ENCODE measurements around the gene LATS1. TPM values are rescaled to one million over a fixed set of nuclear protein-coding genes. Genes with fewer than 3 reads are reported as not detected.

LATS1 gene
- total and polyA plus RNA-seq, 10 of the 15 experiments (the other 5 are each of a cell fraction or from before 2014, with no cell fraction given) = 2.1 to 15.6 (median 11.0) TPM

DNA sequence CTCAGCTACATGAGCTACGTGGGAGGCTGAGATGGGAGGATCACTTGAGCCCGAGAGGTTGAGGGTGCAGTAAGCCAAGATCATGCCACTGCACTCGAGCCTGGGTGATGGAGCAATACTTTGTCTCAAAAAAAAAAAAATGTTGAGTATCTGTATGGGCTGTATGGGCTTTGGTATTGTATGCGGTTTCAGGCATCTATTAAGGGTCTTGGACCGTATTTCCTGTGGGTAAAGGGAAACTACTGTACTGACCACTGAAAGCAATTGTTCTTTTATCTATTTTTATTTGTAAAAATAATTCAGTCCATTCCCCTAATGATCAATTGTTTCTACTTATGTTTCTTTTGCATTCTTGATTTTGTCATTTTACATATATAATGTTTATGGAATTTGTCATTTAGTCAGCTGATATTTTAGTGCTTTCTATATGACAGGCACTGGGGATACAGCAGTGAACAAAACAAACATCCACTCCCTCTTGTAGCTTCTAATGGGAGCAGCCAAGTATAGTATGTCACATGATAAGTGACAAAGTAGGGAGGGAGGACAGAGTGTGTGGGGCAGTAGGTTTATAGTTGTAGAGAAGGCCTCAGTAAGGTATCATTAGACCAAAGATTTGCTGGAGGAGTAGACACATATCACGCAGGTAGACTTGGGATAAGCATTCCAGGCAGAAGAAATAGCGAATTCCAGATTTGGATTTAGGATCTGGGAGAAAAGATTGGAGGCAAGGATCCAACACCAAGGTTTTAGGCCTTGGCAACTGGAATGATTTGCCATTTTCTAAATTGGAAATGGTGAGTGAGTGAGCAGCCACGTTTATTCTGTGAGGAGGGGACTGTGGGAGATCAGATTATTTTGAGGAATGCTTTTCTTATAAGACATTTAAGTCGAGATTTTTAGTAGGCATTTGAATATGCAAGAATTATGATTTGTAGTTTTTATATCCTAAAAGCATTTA is 37.7 kb upstream of the LATS1 start (continued):
- TF ChIP-seq, protein P1, sequence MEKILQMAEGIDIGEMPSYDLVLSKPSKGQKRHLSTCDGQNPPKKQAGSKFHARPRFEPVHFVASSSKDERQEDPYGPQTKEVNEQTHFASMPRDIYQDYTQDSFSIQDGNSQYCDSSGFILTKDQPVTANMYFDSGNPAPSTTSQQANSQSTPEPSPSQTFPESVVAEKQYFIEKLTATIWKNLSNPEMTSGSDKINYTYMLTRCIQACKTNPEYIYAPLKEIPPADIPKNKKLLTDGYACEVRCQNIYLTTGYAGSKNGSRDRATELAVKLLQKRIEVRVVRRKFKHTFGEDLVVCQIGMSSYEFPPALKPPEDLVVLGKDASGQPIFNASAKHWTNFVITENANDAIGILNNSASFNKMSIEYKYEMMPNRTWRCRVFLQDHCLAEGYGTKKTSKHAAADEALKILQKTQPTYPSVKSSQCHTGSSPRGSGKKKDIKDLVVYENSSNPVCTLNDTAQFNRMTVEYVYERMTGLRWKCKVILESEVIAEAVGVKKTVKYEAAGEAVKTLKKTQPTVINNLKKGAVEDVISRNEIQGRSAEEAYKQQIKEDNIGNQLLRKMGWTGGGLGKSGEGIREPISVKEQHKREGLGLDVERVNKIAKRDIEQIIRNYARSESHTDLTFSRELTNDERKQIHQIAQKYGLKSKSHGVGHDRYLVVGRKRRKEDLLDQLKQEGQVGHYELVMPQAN (conservative IDR thresholded peaks at IDR 0.05) = 0 out of 2 replicates have a peak, but pooled peaks have one; percentile 18
- TF ChIP-seq NBN (IDR thresholded peaks at IDR 0.05) = 0 out of 2 replicates have a peak, but pooled peaks have one; percentile 55
- TF ChIP-seq ZNF622 (IDR thresholded peaks at IDR 0.05) = no peak
- TF ChIP-seq BMI1 (IDR thresholded peaks at IDR 0.05; ENCODE audit: borderline replicate concordance) = peak; percentile 19; the same call in 1 of the 2 replicates
- no peak for TF ChIP-seq WRNIP1 (IDR thresholded peaks at IDR 0.05; ENCODE audit: borderline replicate concordance, low read depth, low read length)
- 0 out of 2 replicates have a peak, but pooled peaks have one; percentile 33 for TF ChIP-seq TBL1XR1 (IDR thresholded peaks at IDR 0.05; ENCODE audit: low read depth, low read length)
- TF ChIP-seq RAD51 (IDR thresholded peaks at IDR 0.05) = peak; percentile 79
- peak; percentile 84 for TF ChIP-seq MTA2 (IDR thresholded peaks at IDR 0.05; ENCODE audit: low read depth)
- peak; percentile 59; the same call in 1 of the 2 replicates for TF ChIP-seq CBFB (IDR thresholded peaks at IDR 0.05; ENCODE audit: low read depth)
- TF ChIP-seq DPF2 (IDR thresholded peaks at IDR 0.05) = 0 out of 2 replicates have a peak, but pooled peaks have one; percentile 22
- peak; percentile 42 for TF ChIP-seq MEF2B (IDR thresholded peaks at IDR 0.05; ENCODE audit: partially characterized antibody, poor library complexity, severe bottlenecking)
- TF ChIP-seq SMC3 (IDR thresholded peaks at IDR 0.05; ENCODE audit: borderline replicate concordance, low read length) = no peak
- TF ChIP-seq ZNF274 (IDR thresholded peaks at IDR 0.05; ENCODE audit: insufficient read depth, insufficient read length) = no peak
- no peak for TF ChIP-seq RAD21 (IDR thresholded peaks at IDR 0.05; ENCODE audit: insufficient read depth, low read depth, low read length)
- peak; percentile 59; the same call in 1 of the 2 replicates for TF ChIP-seq IKZF1 (conservative IDR thresholded peaks at IDR 0.05)
- TF ChIP-seq, protein P2, sequence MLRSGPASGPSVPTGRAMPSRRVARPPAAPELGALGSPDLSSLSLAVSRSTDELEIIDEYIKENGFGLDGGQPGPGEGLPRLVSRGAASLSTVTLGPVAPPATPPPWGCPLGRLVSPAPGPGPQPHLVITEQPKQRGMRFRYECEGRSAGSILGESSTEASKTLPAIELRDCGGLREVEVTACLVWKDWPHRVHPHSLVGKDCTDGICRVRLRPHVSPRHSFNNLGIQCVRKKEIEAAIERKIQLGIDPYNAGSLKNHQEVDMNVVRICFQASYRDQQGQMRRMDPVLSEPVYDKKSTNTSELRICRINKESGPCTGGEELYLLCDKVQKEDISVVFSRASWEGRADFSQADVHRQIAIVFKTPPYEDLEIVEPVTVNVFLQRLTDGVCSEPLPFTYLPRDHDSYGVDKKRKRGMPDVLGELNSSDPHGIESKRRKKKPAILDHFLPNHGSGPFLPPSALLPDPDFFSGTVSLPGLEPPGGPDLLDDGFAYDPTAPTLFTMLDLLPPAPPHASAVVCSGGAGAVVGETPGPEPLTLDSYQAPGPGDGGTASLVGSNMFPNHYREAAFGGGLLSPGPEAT (IDR thresholded peaks at IDR 0.05; ENCODE audit: low read depth) = 0 out of 2 replicates have a peak, but pooled peaks have one; percentile 30
- TF ChIP-seq TCF7 (IDR thresholded peaks at IDR 0.05; ENCODE audit: borderline replicate concordance) = 0 out of 2 replicates have a peak, but pooled peaks have one; percentile 53
- peak; percentile 98 for TF ChIP-seq RUNX3 (IDR thresholded peaks at IDR 0.05; ENCODE audit: low read length)
- TF ChIP-seq, protein P3, sequence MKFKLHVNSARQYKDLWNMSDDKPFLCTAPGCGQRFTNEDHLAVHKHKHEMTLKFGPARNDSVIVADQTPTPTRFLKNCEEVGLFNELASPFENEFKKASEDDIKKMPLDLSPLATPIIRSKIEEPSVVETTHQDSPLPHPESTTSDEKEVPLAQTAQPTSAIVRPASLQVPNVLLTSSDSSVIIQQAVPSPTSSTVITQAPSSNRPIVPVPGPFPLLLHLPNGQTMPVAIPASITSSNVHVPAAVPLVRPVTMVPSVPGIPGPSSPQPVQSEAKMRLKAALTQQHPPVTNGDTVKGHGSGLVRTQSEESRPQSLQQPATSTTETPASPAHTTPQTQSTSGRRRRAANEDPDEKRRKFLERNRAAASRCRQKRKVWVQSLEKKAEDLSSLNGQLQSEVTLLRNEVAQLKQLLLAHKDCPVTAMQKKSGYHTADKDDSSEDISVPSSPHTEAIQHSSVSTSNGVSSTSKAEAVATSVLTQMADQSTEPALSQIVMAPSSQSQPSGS (IDR thresholded peaks at IDR 0.05; ENCODE audit: low read length) = peak; percentile 68

Data from GM12878 (cell line).